Stimulated activated naive CD8-positive, alpha-beta T cell treated with anti-CD3 and anti-CD28 coated beads, Interleukin-15, amount 100 ng/mL, for 72 hours (primary cell): ENCODE measurements around the gene DUSP21.
"Not testable (repeated sequence)": the region's sequence is repeated elsewhere in the genome, so short reads cannot be mapped to it uniquely, and the experiment has no call there.

Experiments used
- ATAC-seq: fragments of 150-1000 bp; cut with Tn5 transposase; 2 replicates; pipeline ENCODE4 v1.10.0; 2021; ENCODE audit warnings: mild to moderate bottlenecking, moderate library complexity
- DNase-seq, 2 donors: peaks; one replicate each; pipeline ENCODE4 v3.0.0; 2021 to 2022
- H3K27ac Mint-ChIP-seq, 2 donors: one replicate each; pipeline ENCODE4 v1.8.0; 2022; ENCODE audit warnings: mild to moderate bottlenecking in 2 of 2, mixed read lengths in 2 of 2, moderate library complexity in 2 of 2
- H3K27me3 Mint-ChIP-seq: one replicate; pipeline ENCODE4 v1.8.0; 2022; ENCODE audit warnings: mixed read lengths
- H3K4me1 Mint-ChIP-seq: one replicate; pipeline ENCODE4 v1.8.0; 2022; ENCODE audit warnings: mild to moderate bottlenecking, mixed read lengths
- H3K4me3 Mint-ChIP-seq, 2 donors: one replicate each; pipeline ENCODE4 v1.8.0; 2022; ENCODE audit warnings: mild to moderate bottlenecking in 2 of 2, mixed read lengths in 2 of 2, moderate library complexity in 1 of 2
- H3K9me3 Mint-ChIP-seq, 2 donors: one replicate each; pipeline ENCODE4 v1.8.0; 2022; ENCODE audit warnings: mixed read lengths in 2 of 2

Gene DUSP21

DNA sequence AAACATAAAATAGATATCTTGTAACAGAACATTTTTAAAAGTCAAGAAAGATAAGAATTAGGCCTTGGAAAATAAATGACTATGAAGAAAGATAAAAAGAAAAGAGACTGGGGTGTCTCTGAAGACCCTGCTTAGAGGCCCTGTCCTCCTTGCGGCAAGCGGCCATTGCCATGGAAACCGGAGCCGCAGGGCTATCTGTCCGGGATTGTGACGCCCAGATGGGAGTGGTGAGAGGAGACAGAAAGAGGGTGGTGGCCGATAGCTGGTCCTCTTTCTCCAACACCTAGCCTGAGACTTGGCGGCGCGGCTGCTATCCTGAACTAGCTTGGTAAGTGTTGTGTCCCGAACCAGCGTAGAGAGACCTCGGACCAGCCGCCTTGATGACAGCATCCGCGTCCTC lies at the start of gene DUSP21:
DUSP21 (plus strand) TSS at position 269 of the 400 bp plus-strand sequence; CDS start at position 381, 112 bp downstream.
- Mint-ChIP-seq H3K27ac (no peak within 1 kb of the TSS), H3K4me3 (no peak within 1 kb of the TSS)
- no peak for ATAC-seq

DNA sequence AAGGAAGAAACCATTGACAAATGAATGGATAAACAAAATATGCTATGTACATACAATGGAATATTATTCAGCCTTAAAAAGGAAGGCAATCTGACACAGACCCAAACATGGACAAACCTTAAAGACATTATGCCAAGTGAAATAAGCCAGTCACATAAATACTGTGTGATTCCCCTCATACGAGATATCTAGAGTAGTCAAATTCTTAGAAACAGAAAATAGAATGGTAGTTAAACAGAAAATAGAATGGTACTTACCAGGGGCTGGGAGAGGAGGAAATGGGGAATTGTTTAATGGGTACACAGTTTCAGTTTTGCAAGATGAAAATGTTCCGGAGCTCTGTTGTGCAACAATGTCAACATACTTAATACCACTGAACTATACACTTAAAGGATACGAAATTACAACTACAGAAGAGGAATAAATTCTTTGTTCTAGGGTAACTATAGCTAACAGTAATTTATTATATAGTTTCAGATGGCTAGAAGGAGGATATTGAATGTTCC lies 47.8 kb upstream of the DUSP21 start:
- DNase-seq = no peak
- no peak for ATAC-seq
- Mint-ChIP-seq H3K4me3 (no peak overlapping the region), H3K9me3 (no peaks in the 10 kb centered on the region), H3K27me3 (no peaks in the 10 kb centered on the region), H3K4me1 (no peaks in the 10 kb centered on the region), H3K27ac (peak overlapping the region in 1 of 2 donors; percentile 76)

More for the DNA sequence above, at the start of gene DUSP21:
- no peaks in the 10 kb centered on the region for H3K9me3 Mint-ChIP-seq
- H3K4me1 Mint-ChIP-seq = no peaks in the 10 kb centered on the region
- DNase-seq = no peak
- no peaks in the 10 kb centered on the region for H3K27me3 Mint-ChIP-seq

- ATAC-seq = no peak
Measured at GRCh38 chrX:44802613-44803012, 41.2 kb upstream of the DUSP21 start.

GRCh38 chrX:44815681-44816080 lies 28.1 kb upstream of the DUSP21 start:
- H3K4me1 Mint-ChIP-seq = no peaks in the 10 kb centered on the region
- H3K9me3 Mint-ChIP-seq = no peaks in the 10 kb centered on the region
- DNase-seq = no peak
- no peak overlapping the region for H3K27ac Mint-ChIP-seq
- H3K4me3 Mint-ChIP-seq = no peak overlapping the region
- ATAC-seq = no peak
- H3K27me3 Mint-ChIP-seq = no peaks in the 10 kb centered on the region

More at GRCh38 chrX:44802613-44803012, 41.2 kb upstream of the DUSP21 start:
- Mint-ChIP-seq H3K27me3 (no peaks in the 10 kb centered on the region), H3K9me3 (no peaks in the 10 kb centered on the region), H3K4me3 (no peak overlapping the region), H3K4me1 (no peaks in the 10 kb centered on the region), H3K27ac (no peak overlapping the region)
- DNase-seq = no peak

DNA sequence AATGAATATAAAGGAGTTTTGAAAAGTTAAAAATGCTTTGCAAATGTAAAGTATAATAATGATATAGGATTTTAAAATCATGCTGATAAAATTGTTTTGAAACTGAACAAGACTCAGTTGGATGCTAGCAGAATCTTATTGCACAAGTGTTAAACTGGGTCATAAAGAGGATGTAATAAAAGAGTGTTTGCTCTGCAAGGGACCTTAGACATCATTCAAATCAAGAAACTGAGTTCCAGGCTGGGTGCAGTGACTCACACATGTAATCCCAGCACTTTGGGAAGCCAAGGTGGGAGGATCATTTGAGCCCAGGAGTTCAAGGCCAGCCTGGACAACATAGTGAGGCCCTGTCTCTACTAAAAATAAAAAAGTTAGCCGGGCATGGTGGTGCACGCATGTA lies 27.5 kb upstream of the DUSP21 start:
- H3K4me1 Mint-ChIP-seq = no peaks in the 10 kb centered on the region
- ATAC-seq = no peak

GRCh38 chrX:44817029-44817428 lies 26.8 kb upstream of the DUSP21 start:
- Mint-ChIP-seq H3K4me1 (no peaks in the 10 kb centered on the region), H3K27me3 (no peaks in the 10 kb centered on the region), H3K27ac (no peak overlapping the region), H3K9me3 (peaks cover 0 to 4% of the 10 kb centered on the region in 2 donors), H3K4me3 (no peak overlapping the region)
- DNase-seq (no peak), ATAC-seq (no peak)

More for the DNA sequence above, 27.5 kb upstream of the DUSP21 start:
- Mint-ChIP-seq H3K27ac (no peak overlapping the region), H3K27me3 (no peaks in the 10 kb centered on the region), H3K9me3 (no peaks in the 10 kb centered on the region), H3K4me3 (no peak overlapping the region)
- no peak for DNase-seq

GRCh38 chrX:44822601-44823000 lies 21.2 kb upstream of the DUSP21 start:
- Mint-ChIP-seq H3K27me3 (no peaks in the 10 kb centered on the region), H3K27ac (no peak overlapping the region)
- no peak for DNase-seq

DNA sequence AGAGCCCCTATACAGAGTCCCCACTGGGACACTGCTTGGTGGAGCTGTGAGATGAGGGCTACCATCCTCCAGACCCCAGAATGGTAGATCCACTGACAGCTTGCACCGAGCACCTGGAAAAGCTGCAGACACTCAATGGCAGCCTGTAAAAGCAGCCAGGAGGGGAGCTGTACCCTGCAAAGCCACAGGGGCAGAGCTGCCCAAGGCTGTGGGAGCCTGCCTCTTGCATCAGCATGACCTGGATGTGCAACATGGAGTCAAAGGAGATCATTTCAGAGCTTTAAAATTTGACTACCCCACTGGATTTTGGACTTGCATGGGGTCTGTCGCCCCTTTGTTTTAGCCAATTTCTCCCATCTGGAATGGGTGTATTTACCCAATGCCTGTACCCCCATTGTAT lies 20.6 kb upstream of the DUSP21 start:
- H3K9me3 Mint-ChIP-seq, ATAC-seq, H3K27me3 Mint-ChIP-seq, H3K4me1 Mint-ChIP-seq, DNase-seq, H3K27ac Mint-ChIP-seq, H3K4me3 Mint-ChIP-seq: not testable (repeated sequence)

More at GRCh38 chrX:44822601-44823000, 21.2 kb upstream of the DUSP21 start:
- Mint-ChIP-seq H3K4me1 (no peaks in the 10 kb centered on the region), H3K9me3 (peaks cover 0 to 8% of the 10 kb centered on the region in 2 donors), H3K4me3 (no peak overlapping the region)
- no peak for ATAC-seq

DNA sequence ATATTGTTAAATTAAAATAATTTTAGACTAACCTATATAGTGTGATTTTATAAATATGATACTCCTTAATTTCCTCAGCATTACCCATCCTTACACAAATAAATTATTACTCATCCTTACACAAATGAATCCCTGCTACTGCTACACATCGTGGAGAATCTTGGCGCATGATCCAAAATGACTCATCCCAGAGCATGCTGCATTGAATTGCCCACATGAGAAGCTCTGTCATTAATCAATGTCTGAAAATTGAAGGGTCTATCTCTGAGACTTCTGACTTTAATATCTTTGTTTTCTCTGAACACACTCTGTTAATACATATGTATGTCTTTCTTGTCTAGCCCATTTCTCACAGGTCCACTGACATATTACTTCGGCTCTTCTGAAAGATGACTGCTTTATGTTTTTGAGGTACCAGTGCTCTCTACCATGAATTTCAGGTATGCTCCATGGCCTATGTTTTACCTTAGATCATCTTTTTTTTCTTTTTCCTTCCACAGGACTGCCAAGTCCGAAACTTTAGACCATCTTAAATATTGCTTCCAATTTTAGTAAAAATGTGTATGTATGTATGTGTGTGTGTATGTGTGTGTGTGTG lies 15.7 kb upstream of the DUSP21 start:
- H3K4me3 Mint-ChIP-seq = no peak overlapping the region
- peak overlapping the region in 1 of 2 donors; percentile 6 for H3K27ac Mint-ChIP-seq
- no peaks in the 10 kb centered on the region for H3K9me3 Mint-ChIP-seq
- H3K4me1 Mint-ChIP-seq = no peaks in the 10 kb centered on the region
- ATAC-seq (no peak), DNase-seq (no peak)
- H3K27me3 Mint-ChIP-seq = no peaks in the 10 kb centered on the region

DNA sequence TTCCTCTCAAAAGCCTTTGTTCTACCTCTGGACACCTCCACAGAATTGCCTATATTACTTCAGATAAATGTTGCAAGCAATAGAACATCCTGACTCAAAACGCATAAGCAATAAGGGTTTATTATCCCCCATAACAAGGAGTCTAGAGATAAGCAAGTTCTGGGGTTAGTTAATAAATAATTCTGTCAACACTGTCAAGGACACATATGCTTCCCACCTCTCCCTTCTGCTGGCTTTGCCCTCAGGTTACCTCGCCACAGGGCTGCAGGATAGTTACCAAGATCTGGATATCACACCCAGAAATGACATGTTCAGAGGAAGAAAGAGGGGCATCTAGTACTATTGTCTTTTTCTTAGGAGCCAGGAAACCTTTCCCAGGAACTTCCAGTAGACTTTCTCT lies 14.0 kb upstream of the DUSP21 start:
- ATAC-seq (no peak), DNase-seq (no peak)
- no peaks in the 10 kb centered on the region for H3K27me3 Mint-ChIP-seq
- no peaks in the 10 kb centered on the region for H3K9me3 Mint-ChIP-seq
- no peak overlapping the region for H3K4me3 Mint-ChIP-seq
- no peaks in the 10 kb centered on the region for H3K4me1 Mint-ChIP-seq
- H3K27ac Mint-ChIP-seq = no peak overlapping the region

GRCh38 chrX:44842550-44843317 lies 1.1 kb upstream of the DUSP21 start:
- no peaks in the 10 kb centered on the region for H3K27me3 Mint-ChIP-seq
- no peak for DNase-seq
- no peak for ATAC-seq

DNA sequence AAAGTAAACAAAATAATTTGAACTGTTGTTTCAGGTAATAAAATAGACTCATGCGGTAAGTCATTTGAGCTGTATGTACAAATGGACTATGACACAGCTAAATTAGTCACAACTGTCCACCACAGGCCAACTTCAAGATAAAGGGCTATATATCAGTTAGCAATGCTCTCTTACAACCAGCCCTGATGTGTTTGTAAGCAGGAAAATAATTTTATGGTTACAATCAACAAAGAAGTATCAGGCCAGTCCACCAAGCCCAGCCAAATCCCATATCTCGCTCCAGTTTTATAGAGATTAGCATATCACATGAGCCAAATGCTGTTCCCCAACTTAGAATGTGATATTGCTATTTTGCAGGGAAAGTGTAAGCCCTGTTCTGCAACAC lies 511 bp upstream of the DUSP21 start:
- DNase-seq (no peak), ATAC-seq (no peak)
- H3K4me3 Mint-ChIP-seq = no peak overlapping the region
- no peaks in the 10 kb centered on the region for H3K4me1 Mint-ChIP-seq
- H3K27ac Mint-ChIP-seq = no peak overlapping the region
- H3K27me3 Mint-ChIP-seq = no peaks in the 10 kb centered on the region
- H3K9me3 Mint-ChIP-seq = no peaks in the 10 kb centered on the region

More at GRCh38 chrX:44842550-44843317, 1.1 kb upstream of the DUSP21 start:
- H3K4me1 Mint-ChIP-seq = no peaks in the 10 kb centered on the region
- H3K27ac Mint-ChIP-seq = no peak overlapping the region
- no peaks in the 10 kb centered on the region for H3K9me3 Mint-ChIP-seq
- no peak overlapping the region for H3K4me3 Mint-ChIP-seq

GRCh38 chrX:44844204-44844603 lies 383 bp downstream of the DUSP21 start:
- Mint-ChIP-seq H3K4me3 (no peak overlapping the region), H3K9me3 (no peaks in the 10 kb centered on the region), H3K27me3 (no peaks in the 10 kb centered on the region), H3K27ac (no peak overlapping the region), H3K4me1 (no peaks in the 10 kb centered on the region)
- DNase-seq (no peak), ATAC-seq (no peak)

DNA sequence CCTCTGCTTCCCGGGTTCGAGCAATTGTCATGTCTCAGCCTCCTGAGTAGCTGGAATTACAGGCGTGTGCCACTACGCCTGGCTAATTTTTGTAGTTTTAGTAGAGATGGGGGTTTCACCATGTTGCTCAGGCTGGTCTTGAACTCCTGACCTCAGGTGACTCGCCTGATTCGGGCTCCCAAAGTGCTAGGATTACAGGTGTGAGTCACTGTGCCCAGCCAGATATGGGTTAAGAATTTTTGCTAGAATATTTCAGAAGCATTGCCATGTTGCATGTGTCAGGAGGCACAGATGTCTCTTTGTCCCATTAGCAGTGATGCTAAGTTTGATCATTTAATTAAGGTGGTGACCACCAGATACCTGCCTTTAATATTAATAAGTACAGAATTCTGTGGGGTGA lies 7.1 kb downstream of the DUSP21 start:
- H3K27me3 Mint-ChIP-seq, H3K9me3 Mint-ChIP-seq, H3K4me3 Mint-ChIP-seq, H3K4me1 Mint-ChIP-seq, H3K27ac Mint-ChIP-seq, DNase-seq, ATAC-seq: not testable (repeated sequence)

- Mint-ChIP-seq H3K27ac (no peak overlapping the region), H3K4me3 (peak overlapping the region; percentile 53 to 77), H3K27me3 (no peaks in the 10 kb centered on the region), H3K9me3 (no peaks in the 10 kb centered on the region), H3K4me1 (peaks cover 5% of the 10 kb centered on the region)
- no peak for ATAC-seq
- no peak for DNase-seq
Measured at GRCh38 chrX:44871114-44871645, 27.4 kb downstream of the DUSP21 start.
